ENCODE results near the gene MAP3K14.
"Not testable (repeated sequence)": the region's sequence is repeated elsewhere in the genome, so short reads cannot be mapped to it uniquely, and the experiment has no call there.

MAP3K14 gene

DNA sequence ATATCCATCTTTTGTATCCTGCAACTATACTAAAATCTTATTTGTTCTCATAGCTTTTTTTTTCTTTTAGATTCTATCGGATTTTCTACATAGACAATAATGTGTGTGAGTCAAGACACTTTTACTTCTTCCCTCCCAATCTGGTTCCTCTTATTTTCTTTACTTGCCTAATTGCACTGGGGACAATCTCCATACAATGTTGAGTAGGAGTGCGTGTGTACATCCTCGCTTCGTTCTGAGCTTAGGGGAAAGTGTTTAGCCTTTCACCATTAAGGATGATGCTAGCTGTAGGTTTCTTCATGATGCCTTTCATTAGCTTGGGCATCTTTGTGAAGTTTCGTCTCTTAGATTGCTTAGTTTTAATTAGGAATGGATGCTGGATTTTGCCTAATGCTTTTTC, 57.8 kb downstream of the MAP3K14 start:
- no peak for DNase-seq (ENCODE audit: low spot score)

DNA sequence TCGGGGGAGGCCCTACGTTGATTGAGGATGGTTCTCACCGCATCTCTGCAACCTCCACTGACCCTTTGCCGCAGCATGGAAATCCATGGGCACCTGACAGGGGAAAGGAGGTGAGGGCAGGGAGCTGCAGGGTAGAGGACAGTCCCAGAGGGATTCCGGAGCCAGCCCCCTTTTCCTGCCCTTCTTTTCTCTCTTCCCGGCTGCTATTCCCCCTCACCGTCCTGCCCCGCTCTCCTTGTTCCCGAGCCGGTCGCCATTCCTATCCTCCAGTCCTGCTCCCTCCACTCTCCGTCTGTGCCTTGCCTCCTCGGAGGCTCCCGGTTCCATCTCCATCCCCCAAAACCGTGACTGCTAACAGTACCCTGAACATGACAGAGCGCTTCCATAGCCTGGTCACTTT, 59.7 kb downstream of the MAP3K14 start:
- DNase-seq (ENCODE audit: low spot score), result peak; percentile 41

DNA sequence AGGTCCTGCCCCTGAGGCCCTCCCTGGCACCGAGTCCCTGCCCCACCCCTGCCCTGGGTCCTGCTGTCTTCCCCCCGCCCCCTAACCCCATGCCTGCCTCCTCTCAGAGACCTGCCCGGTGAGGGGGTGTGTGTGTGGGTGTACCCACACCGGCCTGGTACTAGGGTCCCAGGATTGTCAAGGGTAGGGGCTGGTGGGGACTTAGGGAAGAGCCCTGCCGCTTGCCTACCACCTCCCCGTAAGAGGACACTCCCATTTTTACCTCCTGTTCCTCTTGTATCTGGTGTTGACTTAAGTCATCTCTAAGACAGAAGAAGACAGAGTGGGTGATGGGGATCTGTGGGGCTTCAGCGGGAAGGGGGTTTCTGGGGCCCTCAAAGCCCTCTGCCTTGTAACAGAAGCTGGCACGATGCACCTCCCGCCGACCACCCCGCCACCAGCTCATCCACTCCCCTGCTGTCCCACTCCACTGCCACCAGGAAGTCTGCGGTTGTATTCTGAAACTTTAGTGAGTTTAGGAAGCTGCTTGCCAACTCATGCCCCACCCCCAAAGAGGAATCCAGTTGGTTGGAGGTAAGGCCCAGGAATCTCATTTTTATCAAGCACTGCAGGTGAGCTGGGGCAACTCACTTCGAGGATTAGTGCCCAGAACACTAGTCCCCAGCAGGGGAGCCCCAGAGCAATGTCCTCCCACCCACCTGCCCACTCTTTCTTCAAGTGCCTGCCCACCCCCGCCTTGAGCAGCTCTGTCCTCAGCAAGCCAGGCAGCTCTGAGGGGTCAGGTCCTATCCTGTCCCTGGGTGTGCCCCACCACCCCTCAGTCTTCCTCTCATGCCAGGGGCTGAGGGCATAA, 60.5 kb downstream of the MAP3K14 start:
- DNase-seq (ENCODE audit: low spot score), result peak; percentile 65

DNA sequence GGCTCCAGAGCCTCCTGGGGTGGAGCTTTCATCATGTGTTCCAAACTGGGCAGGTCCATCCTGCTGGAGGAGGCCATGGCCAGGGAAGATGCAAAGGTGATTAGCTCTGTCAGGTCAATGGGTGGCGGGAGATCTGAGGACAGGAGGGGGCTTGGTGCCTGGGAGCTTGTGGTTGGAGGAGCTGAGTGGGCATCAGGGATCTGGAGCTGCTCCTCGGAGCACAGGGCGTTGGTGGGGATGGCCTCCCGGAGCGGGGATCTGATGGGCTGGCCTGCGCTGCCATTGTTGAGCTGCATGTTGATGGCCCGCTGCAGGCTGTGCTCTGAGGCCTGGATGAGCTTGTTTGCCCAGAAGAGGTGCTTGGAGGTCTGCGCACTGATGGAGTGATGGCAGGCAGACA, 61.5 kb downstream of the MAP3K14 start:
- no peak for DNase-seq (ENCODE audit: low spot score)

DNA sequence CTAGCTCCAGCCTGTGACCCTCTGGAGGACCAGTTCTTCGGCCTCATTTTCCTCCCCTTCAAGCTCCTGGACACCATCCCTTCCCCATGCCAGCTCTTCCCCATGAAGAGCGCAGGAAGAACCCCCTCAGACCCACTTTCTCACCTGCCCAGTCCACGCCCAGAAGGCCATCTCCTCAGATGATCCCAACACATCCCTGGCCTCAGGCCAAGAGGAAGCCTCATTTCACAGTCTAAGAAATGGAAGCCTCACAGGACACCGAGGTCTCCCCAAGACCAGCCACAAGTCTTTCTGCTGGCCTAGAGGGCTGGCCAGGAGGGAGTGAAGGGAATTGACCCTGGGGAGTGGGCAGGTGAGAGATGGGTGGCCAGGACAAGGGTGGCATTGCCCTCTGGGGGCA, 62.9 kb downstream of the MAP3K14 start:
- no peak for DNase-seq (ENCODE audit: low spot score)

DNA sequence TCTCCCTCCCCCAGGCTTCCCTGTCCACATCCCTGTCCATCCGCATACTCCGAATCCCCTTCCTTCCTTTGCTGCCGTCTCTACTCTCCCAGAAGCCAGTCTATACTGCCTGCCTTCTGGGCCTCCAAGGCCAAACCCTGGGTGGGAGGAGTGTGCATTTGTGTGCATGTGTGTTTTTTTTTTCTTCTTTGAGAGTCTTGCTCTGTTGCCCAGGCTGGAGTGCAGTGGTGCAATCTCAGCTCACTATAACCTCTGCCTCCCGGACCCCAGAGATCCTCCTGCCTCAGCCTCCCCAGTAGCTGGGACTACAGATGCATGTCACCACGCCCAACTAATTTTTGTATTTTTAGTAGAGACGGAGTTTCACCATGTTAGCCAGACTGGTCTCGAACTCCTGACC, 63.6 kb downstream of the MAP3K14 start:
- not testable (repeated sequence) for DNase-seq (ENCODE audit: low spot score)

DNA sequence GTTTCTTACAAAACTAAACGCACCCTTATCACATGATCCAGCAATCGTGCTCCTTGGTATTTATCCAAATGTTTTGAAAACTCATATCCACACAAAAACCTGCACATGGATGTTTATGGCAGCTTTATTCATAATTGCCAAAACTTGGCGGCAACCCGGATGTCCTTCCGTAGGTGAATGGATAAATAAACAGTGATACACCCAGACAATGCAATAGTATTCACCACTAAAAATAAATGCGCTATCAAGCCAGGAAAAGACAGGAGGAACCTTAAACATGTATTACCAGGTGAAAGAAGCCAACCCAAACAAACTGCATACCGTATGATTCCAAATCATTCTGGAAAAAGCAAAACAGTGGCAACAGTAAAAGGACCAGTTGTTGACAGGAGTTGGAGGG, 64.9 kb downstream of the MAP3K14 start:
- DNase-seq (ENCODE audit: low spot score), result no peak

DNA sequence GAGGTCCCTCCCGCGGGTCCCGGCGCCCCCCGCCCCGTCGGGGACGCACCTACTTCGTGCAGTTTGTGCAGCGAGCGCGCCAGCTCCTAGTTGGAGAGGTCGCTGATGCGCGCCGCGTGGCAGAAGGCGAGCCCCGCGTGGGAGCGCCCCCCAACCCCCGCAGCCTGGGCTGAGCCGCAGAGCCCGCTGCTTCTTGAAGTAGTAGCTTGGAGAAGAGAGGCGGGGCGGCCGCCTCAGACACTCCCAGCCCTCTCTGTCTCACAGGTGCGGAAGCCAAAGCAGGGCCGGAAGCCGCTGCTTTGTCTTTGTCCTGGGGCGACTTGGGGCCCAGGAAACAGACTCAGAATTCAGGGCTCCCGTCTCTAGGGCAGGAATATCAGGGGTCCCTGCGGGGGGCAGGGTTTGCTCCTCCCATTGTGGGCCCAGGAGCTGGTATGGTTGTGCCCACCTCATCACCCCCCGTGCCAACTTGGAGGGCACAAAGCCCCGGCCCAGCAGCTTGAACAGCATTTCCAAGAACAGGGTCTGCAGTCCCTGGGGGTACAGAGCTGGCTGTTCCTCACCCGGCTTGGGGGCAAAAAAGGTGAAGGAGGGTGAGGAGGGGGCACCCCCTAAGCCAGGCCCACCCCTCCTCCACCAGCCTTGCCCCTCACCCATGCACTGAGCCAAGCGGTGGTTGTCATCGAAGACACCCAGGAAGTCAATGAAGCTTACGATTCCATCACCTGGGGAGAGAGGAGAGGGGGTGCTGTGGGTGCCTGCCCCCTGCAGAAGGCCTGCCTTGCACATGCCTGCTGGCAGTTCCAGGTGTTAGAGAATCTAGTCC, 68.5 kb downstream of the MAP3K14 start:
- DNase-seq (ENCODE audit: low spot score), result peak; percentile 86

DNA sequence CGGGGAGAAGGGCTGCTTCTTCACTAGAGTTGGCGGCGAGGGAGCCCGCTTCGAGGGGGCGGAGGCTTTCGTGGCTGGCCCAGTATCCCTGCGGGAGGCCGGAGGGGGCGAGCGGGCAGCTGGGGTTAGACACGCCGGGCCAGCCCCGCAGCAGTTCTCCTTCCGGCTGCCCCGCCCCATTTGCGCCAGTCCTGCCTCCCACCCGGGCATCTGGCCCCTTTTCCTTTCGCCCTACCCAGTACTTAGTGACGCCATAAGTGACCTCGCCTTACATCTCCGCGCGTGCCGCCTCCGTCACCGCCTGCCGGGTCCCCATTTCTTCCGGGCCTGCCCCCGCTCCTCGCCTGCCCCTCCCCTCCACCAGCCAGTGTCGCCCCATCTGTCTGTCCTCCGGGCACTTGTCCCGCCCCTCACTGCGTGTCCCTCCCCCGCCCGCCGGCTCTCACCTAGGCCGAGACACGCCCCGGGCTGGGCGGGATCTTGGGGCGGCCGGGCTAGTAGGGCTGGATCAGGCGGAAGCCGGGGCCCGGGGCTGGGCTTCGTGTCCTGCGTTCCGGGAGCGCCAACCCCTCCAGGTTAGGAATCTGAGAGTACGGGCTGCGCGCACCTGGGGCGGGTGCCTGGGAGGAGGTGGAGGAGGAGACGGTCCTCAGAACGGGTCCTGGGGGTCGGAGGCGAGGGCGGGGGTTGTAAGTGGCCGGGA, 69.2 kb downstream of the MAP3K14 start:
- peak; percentile 99 for DNase-seq (ENCODE audit: low spot score)

DNA sequence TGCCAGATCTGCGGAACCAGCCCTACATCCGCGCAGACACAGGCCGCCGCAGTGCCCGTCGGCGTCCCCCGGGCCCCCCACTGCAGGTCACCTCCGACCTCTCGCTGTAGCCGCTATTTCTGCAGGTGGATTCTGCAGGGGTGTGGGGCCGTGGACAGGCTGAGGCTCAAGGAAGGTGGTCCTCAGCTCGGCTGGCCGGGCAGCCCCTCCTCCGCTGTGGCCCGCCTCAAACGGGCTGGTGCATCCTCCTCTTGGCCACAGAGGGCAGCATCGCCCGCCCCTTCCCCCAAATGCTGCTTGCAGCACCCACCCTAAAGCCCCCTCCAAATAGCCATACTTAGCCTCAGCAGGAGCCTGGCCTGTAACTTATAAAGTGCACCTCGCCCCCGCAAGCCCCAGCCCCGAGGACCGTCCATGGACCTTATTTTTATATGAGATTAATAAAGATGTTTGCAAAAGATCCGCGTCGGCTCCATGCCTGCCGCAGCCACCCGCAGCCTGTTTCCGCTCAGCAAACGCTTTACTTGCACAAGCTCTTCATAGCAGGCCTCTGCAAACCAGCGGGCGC, 69.9 kb downstream of the MAP3K14 start:
- DNase-seq (ENCODE audit: low spot score), result peak; percentile 88

DNA sequence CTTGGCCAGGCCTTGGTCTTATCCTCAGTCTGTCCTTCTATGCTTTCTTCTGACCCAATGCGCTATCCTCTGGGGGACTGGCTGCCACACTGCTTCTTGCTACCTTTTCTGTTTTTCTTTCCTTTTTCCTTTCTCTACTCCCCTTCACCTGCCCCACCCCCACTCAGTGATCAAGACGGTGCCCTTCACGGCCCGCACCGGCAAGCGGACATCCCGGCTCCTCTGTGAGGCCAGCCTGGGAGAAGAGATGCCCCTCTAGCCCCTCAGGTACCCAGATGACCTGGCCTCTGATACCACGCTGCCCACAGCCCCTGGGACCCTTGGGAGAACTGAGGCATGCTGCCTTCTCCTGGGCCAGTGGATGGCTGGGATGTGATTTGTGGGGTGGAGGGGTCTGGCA, 70.5 kb downstream of the MAP3K14 start:
- DNase-seq (ENCODE audit: low spot score), result no peak

DNA sequence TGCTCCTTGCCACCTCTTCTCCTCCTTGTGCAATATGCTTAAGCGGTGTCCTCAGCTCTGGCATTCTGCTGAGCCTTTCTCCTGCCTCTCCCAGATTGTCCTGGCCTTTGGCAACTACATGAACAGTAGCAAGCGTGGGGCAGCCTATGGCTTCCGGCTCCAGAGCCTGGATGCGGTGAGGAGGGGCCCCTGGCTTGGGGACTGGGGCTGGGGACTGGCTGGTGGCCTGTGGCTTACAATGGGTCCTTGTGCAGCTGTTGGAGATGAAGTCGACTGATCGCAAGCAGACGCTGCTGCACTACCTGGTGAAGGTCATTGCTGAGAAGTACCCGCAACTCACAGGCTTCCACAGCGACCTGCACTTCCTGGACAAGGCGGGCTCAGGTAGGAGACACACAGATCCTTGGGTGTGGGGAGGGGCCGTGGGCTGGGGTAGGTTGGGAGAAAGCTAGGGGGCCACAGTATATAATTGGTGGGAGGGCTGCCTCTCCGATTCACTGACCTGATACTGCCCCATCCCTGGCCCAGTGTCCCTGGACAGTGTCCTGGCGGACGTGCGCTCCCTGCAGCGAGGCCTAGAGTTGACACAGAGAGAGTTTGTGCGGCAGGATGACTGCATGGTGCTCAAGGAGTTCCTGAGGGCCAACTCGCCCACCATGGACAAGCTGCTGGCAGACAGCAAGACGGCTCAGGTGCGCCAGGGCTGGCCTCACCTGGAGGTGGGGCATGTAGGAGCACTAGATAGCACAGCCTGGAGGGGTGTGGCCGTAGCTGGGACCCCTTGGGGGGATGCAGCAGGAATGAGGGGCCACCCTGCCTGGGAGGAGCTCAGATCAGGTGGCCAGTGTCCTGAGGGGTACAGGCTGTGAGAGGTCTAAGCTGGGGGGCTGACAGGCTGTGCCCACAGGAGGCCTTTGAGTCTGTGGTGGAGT, 71.8 kb downstream of the MAP3K14 start:
- no peak for DNase-seq (ENCODE audit: low spot score)

DNA sequence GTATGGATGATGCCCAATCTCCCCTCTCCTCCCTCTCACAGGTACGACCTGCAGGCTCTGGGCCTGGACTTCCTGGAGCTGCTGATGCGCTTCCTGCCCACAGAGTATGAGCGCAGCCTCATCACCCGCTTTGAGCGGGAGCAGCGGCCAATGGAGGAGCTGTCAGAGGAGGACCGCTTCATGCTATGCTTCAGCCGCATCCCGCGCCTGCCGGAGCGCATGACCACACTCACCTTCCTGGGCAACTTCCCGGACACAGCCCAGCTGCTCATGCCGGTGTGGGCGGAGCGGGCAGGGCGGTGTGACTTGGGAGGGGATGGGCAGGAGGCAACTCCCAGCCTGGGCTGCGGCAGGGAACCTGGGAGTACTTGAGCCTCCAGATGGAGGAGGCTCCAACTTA, 73.1 kb downstream of the MAP3K14 start:
- no peak for DNase-seq (ENCODE audit: low spot score)

DNA sequence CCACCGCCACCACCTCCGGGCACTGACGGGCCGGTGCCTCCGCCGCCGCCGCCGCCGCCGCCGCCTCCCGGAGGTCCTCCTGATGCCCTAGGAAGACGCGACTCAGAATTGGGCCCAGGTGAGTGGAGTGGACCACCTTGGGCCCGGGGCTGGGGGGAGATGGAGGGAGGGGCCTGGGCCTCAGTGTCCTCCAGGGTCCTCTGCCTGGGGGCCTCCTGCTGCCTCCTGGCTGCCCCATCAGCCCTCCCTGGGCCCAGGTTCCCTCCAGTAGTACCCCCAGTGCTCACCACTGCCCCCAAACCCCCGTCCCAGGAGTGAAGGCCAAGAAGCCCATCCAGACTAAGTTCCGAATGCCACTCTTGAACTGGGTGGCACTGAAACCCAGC, 74.8 kb downstream of the MAP3K14 start:
- DNase-seq (ENCODE audit: low spot score), result no peak

DNA sequence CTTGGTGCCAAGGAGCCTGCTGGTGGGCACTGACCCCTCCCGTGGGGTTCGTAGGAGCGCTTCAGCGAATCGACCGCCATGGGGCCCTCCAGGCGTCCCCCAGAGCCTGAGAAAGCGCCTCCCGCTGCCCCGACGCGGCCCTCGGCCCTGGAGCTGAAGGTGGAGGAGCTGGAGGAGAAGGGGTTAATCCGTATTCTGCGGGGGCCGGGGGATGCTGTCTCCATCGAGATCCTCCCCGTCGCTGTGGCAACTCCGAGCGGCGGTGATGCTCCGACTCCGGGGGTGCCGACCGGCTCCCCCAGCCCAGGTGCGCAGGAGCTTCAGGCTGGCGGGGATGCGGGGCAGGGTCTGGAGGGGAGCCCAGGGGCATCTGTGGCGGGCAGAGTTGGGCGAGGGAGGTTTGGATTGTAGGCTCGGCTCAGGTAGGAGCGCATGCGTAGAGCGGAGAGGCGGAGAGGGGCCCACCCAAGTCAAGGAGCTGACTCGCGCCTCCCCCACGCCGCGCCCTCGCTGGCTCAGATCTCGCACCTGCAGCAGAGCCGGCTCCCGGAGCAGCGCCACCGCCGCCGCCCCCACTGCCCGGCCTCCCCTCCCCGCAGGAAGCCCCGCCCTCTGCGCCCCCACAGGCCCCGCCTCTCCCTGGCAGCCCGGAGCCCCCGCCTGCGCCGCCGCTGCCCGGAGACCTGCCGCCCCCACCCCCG, 75.3 kb downstream of the MAP3K14 start:
- DNase-seq (ENCODE audit: low spot score), result peak; percentile 72

DNA sequence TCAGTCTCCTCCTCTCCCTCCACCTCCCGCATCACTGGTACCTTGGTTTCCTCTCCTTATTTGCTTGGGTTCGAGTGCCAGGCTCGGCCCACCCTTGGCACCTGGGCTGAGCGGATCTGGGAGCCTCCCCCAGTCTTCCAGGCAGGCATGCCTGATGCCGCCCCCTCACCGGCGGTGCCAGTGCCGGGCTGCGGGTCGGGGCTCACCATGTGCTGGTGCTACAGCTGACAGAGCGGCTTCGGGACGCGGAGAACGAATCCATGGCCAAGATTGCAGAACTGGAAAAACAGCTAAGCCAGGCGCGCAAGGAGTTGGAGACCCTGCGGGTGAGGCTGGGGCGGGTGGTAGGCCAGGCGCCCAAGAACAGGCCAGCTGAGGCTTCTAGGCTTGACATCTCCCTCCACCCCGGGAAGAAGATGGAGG, 75.9 kb downstream of the MAP3K14 start:
- no peak for DNase-seq (ENCODE audit: low spot score)

DNA sequence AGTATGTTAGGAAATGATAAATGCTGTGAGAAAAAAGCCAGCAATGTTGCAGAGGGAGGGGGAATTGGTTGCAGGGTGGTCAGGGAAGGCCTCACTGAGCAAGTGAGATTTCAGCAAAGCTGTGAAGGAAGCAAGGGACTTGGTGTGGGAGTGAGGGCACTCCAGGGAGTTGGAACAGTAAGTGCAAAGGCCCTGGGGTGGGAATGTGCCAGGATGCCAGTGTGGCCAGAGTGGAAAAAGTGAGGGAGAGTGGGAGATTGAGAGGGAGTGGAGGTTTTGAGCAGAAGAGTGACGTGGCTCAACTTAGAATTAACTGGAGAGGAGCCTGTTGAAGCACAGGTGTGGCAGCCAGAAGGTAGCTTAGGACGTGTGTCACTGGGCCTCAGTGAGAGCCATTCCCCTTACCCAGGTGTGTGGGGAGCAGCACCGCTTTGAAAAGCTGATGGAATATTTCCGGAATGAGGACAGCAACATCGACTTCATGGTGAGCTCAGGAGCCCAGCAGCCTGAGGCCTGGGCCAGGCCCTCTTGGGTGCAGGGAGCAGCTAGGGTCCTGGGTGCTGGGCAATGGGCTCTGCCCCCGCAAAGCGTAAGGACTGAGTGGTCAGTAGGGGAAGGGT, 78.6 kb downstream of the MAP3K14 start:
- no peak for DNase-seq (ENCODE audit: low spot score)

DNA sequence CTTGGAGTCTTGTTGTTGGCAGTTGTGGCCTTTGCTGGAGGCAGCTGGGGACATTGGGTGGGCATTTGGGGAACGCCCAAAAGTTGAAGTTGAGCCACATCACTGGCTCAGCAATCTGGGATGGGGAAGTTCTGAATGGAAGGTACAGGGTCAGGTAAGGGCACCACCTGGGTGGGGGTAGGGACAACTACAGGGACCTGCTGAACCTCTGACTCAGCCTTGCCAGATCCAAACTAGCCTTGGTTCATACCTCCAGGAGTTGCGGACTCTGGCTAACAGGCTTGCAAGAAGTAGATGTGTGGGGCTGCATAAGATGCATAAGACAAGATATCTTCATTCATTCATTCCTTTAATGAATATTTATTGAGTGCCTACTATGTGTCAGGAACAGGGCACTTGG, 79.1 kb downstream of the MAP3K14 start:
- DNase-seq (ENCODE audit: low spot score), result no peak

DNA sequence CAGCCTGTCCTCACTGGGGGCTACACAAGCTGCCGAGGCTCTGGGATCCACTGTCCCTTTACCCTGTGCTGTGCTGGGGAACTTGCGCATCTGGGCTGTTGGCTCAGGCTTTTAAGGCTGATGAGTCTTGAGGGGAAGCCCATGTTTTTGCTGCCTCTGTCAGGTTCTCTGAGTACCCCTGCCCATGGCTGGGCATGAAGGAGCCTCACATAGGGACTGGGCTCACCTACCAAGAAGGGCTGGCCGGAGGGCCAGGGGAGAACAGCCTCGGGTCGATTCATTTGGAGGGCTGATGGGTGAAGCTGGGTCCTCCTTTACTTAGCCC, 80.6 kb downstream of the MAP3K14 start:
- DNase-seq (ENCODE audit: low spot score), result no peak
